Measurements from ENCODE around the gene DEAF1. TPM values are rescaled to one million over a fixed set of nuclear protein-coding genes. Genes with fewer than 3 reads are reported as not detected.
A peak's percentile ranks its signal among the peaks of the same experiment; 100 is the strongest.

DEAF1 gene
- total RNA-seq, 4 donors from 2014 or later = 37.0 to 60.6 (median 43.7) TPM

DNA sequence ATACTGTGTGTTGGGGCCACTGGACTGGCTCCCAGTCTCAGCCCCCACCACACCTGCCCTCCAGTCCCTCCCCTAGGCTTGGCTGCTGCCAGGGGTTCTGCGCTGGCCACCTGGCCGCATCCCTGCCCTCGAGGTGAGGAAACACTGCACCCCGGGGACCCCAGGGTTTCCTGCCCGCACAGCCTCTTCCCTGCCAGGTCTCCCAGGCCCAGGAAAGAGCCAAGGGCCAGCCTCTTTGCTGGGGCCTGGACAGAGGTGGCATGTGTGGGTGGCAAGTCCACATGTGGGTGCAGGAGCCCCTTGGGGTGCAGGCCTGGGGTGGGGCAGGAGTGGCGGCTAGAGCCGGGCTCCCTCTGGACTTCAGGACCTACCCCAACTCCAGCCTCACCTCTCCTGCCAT, 13.5 kb upstream of the DEAF1 start:
- peak overlapping the region; percentile 87 for H3K27ac ChIP-seq
- no peaks in the 10 kb centered on the region for H3K9me3 ChIP-seq
- no peaks in the 10 kb centered on the region for H3K27me3 ChIP-seq
- no peak for TF ChIP-seq POLR2AphosphoS5 (IDR thresholded peaks at IDR 0.05)
- TF ChIP-seq, protein P1, sequence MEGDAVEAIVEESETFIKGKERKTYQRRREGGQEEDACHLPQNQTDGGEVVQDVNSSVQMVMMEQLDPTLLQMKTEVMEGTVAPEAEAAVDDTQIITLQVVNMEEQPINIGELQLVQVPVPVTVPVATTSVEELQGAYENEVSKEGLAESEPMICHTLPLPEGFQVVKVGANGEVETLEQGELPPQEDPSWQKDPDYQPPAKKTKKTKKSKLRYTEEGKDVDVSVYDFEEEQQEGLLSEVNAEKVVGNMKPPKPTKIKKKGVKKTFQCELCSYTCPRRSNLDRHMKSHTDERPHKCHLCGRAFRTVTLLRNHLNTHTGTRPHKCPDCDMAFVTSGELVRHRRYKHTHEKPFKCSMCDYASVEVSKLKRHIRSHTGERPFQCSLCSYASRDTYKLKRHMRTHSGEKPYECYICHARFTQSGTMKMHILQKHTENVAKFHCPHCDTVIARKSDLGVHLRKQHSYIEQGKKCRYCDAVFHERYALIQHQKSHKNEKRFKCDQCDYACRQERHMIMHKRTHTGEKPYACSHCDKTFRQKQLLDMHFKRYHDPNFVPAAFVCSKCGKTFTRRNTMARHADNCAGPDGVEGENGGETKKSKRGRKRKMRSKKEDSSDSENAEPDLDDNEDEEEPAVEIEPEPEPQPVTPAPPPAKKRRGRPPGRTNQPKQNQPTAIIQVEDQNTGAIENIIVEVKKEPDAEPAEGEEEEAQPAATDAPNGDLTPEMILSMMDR (IDR thresholded peaks at IDR 0.05) = no peak
- no peak for TF ChIP-seq POLR2A (IDR thresholded peaks at IDR 0.05)
- no peak for TF ChIP-seq EP300 (IDR thresholded peaks at IDR 0.05)
- peak in 1 of 2 donors; percentile 60 for DNase-seq (ENCODE audit: low spot score in 2 of 2)
- H3K4me3 ChIP-seq = no peak overlapping the region
- peaks cover 71% of the 10 kb centered on the region for H3K4me1 ChIP-seq
- H3K36me3 ChIP-seq = peaks cover 6% of the 10 kb centered on the region
- 89% methylated on average over 3 of the region's 7 CpGs for WGBS

DNA sequence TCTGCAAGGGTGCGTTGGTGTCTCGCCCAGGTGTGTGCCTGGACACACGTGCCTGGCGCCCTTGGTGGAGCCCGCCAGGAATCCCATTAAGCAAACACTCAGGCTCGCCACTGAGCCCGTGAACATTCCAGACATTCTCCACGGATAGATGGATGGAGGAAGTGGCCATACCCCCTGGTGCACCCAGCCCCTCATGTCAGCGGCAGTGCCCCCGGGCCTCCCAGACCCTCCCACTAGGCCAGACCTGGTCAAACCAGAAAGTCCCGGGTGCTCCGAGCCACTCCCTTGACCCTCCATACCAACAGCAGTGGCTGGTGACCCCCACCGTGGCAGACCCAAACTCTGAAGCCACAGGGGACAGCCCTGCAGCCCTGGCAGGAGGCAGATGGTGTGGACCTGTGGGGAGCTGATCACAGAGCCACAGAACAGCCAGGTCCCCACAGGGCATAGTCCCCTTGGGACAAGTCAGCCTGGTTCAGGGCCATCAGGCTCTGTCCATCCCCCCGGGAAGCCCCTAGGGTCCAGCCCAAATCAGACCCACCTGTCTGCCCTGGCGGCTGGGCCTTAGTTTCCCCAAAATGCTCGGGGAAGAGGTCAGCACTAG, 12.9 kb upstream of the DEAF1 start:
- peak overlapping the region; percentile 58 for H3K4me3 ChIP-seq
- H3K27ac ChIP-seq = peak overlapping the region; percentile 87
- H3K36me3 ChIP-seq = peaks cover 6% of the 10 kb centered on the region
- peaks cover 76% of the 10 kb centered on the region for H3K4me1 ChIP-seq
- DNase-seq (ENCODE audit: low spot score in 2 of 2) = peak in 1 of 2 donors; percentile 66
- no peaks in the 10 kb centered on the region for H3K27me3 ChIP-seq
- no CpG with 5 or more reads among the region's 16 CpGs for WGBS
- H3K9me3 ChIP-seq = no peaks in the 10 kb centered on the region
- TF ChIP-seq POLR2AphosphoS5 (IDR thresholded peaks at IDR 0.05) (no peak), EP300 (IDR thresholded peaks at IDR 0.05) (no peak), POLR2A (IDR thresholded peaks at IDR 0.05) (no peak)
- TF ChIP-seq, protein P1 (IDR thresholded peaks at IDR 0.05) = no peak

DNA sequence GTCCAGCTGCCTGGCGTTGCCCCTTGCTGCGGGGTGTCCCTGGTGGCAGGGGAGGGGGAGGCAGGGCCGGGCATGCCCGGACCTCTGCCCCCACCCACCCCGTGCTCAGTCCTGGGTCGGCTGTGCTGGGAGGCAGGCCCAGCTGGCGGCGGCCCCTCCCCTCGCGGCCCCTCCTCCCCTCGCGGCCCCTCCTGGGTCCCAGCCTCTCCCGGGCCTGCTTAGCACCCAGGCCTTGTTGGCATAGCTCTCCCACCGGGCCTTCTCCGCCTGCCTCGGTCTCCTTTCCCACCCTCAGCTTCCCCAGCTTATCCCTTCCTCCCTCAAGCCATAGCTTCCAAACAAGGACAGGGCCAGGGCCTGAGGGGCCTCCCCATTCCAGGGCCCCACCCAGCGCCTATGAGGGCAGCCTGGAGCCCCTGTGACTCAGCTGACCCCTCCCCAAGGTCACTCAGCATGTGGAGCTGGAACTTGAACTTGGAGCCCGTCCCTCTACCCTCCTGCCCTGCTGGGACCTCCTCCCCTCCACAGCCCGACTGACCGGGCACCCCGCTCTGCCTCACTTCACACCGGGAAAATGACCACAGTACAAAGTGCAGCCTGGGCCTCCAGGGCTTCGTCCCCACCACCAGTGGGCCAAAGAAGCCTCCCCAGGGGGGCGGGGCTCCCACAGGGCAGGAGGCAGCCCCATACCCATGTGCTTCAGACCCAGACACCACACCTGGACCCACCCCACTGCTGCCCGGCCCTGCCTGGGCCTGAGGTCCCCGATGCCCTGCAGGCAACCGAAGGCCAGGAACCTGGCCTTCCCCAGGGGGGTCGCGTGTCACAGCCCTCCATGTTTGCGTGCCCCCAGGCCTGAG, 12.2 kb upstream of the DEAF1 start:
- Histone ChIP-seq H3K4me3 (peak overlapping the region; percentile 58), H3K27me3 (no peaks in the 10 kb centered on the region), H3K27ac (peak overlapping the region; percentile 87), H3K4me1 (peaks cover 81% of the 10 kb centered on the region), H3K9me3 (no peaks in the 10 kb centered on the region), H3K36me3 (peaks cover 6% of the 10 kb centered on the region)
- DNase-seq (ENCODE audit: low spot score in 2 of 2) = peak in 1 of 2 donors; percentile 71
- TF ChIP-seq POLR2AphosphoS5 (IDR thresholded peaks at IDR 0.05) (no peak), EP300 (IDR thresholded peaks at IDR 0.05) (no peak)
- WGBS = 60% methylated on average over 6 of the region's 30 CpGs

DNA sequence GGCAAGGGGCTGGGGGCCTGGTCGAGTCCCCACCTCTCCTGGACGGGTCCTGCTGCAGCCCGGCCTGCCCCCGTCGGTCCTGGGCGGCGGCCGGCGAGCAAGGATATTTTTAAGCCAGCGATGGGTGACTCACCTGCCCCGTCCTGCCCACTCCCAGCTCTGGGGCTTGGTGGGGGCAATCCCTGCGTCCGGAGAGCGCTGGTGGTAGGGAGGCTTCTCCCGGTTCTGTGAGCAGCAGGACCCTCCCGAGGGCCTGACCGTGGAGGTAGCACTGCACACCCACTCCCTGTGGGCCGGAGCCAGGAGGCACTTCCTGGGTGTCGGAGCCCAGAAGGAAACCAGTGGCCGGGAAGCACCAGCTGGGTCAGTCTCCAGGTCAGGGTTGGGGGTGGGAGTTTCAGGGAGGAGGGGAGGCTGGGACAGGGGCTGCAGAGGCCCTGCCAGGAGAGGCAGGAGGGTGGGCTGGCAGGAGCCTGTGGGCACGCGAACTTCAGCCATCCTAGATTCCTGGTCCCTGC, 11.5 kb upstream of the DEAF1 start:
- Histone ChIP-seq H3K27ac (peak overlapping the region; percentile 87), H3K4me1 (peaks cover 87% of the 10 kb centered on the region), H3K4me3 (peak overlapping the region; percentile 58), H3K27me3 (no peaks in the 10 kb centered on the region), H3K9me3 (no peaks in the 10 kb centered on the region), H3K36me3 (no peaks in the 10 kb centered on the region)
- TF ChIP-seq, protein P1 (IDR thresholded peaks at IDR 0.05) = peak in 1 of 2 donors; percentile 11
- TF ChIP-seq POLR2A (IDR thresholded peaks at IDR 0.05) = no peak
- WGBS = 4% methylated on average over 17 of the region's 22 CpGs
- peak in 1 of 2 donors; percentile 78 for DNase-seq (ENCODE audit: low spot score in 2 of 2)

DNA sequence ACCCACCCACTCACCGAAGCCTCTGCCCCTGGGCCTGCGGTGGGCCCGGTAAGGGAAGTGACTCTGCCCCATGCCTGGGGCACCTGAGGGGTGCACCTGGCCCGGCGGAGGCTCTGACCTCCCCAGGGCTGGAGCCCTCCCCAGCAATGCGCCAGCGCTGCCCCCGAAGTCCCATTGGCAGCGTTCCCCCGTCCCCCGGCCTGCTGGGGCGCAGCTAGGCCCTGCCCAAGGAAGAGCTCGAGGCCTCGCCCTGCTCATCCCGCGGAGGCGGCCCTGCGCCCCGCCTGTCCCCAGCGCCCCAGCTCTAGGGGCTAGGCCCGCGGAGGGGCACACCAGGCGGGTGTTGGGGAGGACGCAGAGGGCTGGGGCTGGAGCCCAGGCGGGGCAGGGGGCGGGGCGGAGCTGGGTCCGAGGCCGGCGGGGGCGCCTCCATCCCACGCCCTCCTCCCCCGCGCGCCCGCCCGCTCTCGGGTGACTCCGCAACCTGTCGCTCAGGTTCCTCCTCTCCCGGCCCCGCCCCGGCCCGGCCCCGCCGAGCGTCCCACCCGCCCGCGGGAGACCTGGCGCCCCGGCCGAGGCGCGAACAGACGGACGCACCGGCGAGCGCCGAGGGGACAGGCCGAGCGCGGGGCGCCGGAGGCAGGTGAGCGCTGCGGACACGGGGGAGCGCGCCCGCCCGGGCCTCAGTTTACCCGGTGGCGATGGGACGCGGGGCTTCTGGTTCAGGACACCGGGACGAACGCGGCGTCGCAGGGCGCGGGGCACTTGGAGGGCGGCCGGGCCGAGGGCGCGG, 10.8 kb upstream of the DEAF1 start, which contains the start of gene EPS8L2:
TSS of gene EPS8L2 (plus strand) at position 586 of the 793 bp plus-strand sequence. CDS start 3,177 bp downstream, outside the sequence.
- H3K27ac ChIP-seq = peak within 1 kb of the TSS; percentile 87
- H3K36me3 ChIP-seq = peaks cover 1% of the 10 kb centered on the region
- WGBS = under 1% methylated on average over 16 of the region's 90 CpGs
- H3K27me3 ChIP-seq = no peaks in the 10 kb centered on the region
- H3K4me1 ChIP-seq = peaks cover 82% of the 10 kb centered on the region
- peak within 1 kb of the TSS; percentile 58 for H3K4me3 ChIP-seq
- peak in 1 of 2 donors; percentile 75 for DNase-seq (ENCODE audit: low spot score in 2 of 2)
- TF ChIP-seq EP300 (IDR thresholded peaks at IDR 0.05) = no peak
- TF ChIP-seq, protein P1 (IDR thresholded peaks at IDR 0.05) = no peak
- no peak for TF ChIP-seq POLR2AphosphoS5 (IDR thresholded peaks at IDR 0.05)
- no peak for TF ChIP-seq POLR2A (IDR thresholded peaks at IDR 0.05)
- H3K9me3 ChIP-seq = no peaks in the 10 kb centered on the region

All from suprapubic skin (tissue), 4 donors.